HCT116 (cell line): ENCODE results near the gene ACTR1B. TPM values are rescaled to one million over a fixed set of nuclear protein-coding genes. Genes with fewer than 3 reads are reported as not detected.
A peak's percentile ranks its signal among the peaks of the same experiment; 100 is the strongest.
"Not testable (repeated sequence)": the region's sequence is repeated elsewhere in the genome, so short reads cannot be mapped to it uniquely, and the experiment has no call there.

Experiments
- ATAC-seq: fragments of 200-7000 bp; cut with Tn5 transposase; 2 replicates; pipeline ENCODE4 v1.9.1; 2020; ENCODE audit warnings: mild to moderate bottlenecking, moderate library complexity
- BruUV-seq: library from RNA; stranded (reverse); fragments of 400-500 nt; replicated peaks from 2 replicates; lab custom pipeline; 2021; lab: Mats Ljungman, UMichigan
- CTCF ChIA-PET: fragments of 300-600 bp; sonication (Branson Sonifier 250); formaldehyde crosslinking; loops from one replicate; lab custom pipeline; 2021; ENCODE audit warnings: antibody characterized with exemption; lab: Charles Lee
- POLR2A ChIA-PET: fragments of 300-600, 350-600 bp; sonication (Branson Sonifier 250); formaldehyde crosslinking; loops from one replicate; lab custom pipeline; 2021; ENCODE audit warnings: antibody characterized with exemption; lab: Charles Lee
- RAD21 ChIA-PET, 2 experiments: fragments of 300-600 bp; sonication (Branson Sonifier 250); formaldehyde crosslinking; loops; one replicate each; lab custom pipeline; 2023; ENCODE audit warnings: low total read pairs in 2 of 2; ENCODE audit not compliant: uncharacterized antibody in 2 of 2, unreplicated experiment in 2 of 2, low non-redundant PET in 1 of 2; lab: Charles Lee
- DNase-seq: peaks from one replicate; pipeline ENCODE4 v3.0.0-alpha.2; 2010; ENCODE audit warnings: low read depth, low spot score
- H2AFZ ChIP-seq: fragments of 200-600 bp; shearing (Covaris generic), sonication (generic); 2 replicates; pipeline ENCODE4 v1.6.1; 2017; ENCODE audit warnings: low read depth, mixed run types, mixed read lengths, antibody characterized with exemption, low read length; ENCODE audit not compliant: poor library complexity, severe bottlenecking
- H3K27ac ChIP-seq: 2 replicates; pipeline ENCODE4 v1.5.1; 2012; ENCODE audit warnings: low read depth, low read length
- H3K27me3 ChIP-seq: fragments of 200-600 bp; sonication (generic); 2 replicates; pipeline ENCODE4 v1.6.1; 2016; ENCODE audit warnings: mixed run types, low read length, mixed read lengths; ENCODE audit not compliant: insufficient read depth
- H3K36me3 ChIP-seq, 2 experiments: fragments of 200-500 bp in 1 of 2; fragments of 200-600 bp in 1 of 2; sonication (Bioruptor generic) in 1 of 2; sonication (generic) in 1 of 2; 2 replicates each; pipeline versions ENCODE4 v1.5.1 to v1.6.1; 2014 to 2016; ENCODE audit warnings: low read length in 2 of 2, inconsistent platforms in 1 of 2, mixed read lengths in 1 of 2, mixed run types in 1 of 2; ENCODE audit not compliant: insufficient read depth in 2 of 2, control insufficient read depth in 1 of 2
- H3K4me1 ChIP-seq, 2 experiments: fragments of 200-600 bp in 1 of 2; sonication (generic) in 1 of 2; 2 replicates each; pipeline versions ENCODE4 v1.5.1 to v1.6.1; 2012 to 2017; ENCODE audit warnings: low read length in 2 of 2, inconsistent platforms in 1 of 2, mild to moderate bottlenecking in 1 of 2, mixed read lengths in 1 of 2, mixed run types in 1 of 2, moderate library complexity in 1 of 2; ENCODE audit not compliant: insufficient read depth in 2 of 2, control insufficient read depth in 1 of 2
- H3K4me2 ChIP-seq: fragments of 200-600 bp; sonication (generic); 2 replicates; pipeline ENCODE4 v1.6.1; 2017; ENCODE audit warnings: mixed run types, low read length, mixed read lengths
- H3K4me3 ChIP-seq, 2 experiments: fragments of 200-600 bp in 1 of 2; sonication (generic) in 1 of 2; replicated peaks in 1 of 2; 2 replicates each; pipeline ENCODE4 v1.5.1; 2011 to 2016; ENCODE audit warnings: low read length in 2 of 2, control low read depth in 1 of 2, low read depth in 1 of 2, mild to moderate bottlenecking in 1 of 2, mixed read lengths in 1 of 2, mixed run types in 1 of 2
- H3K79me2 ChIP-seq: fragments of 200-600 bp; sonication (generic); 2 replicates; pipeline ENCODE4 v1.6.1; 2017; ENCODE audit warnings: mild to moderate bottlenecking, mixed run types, low read length, moderate library complexity, mixed read lengths; ENCODE audit not compliant: insufficient read depth
- H3K9ac ChIP-seq: fragments of 200-600 bp; sonication (generic); 2 replicates; pipeline ENCODE4 v1.6.1; 2016; ENCODE audit warnings: low read length, mixed read lengths
- H3K9me2 ChIP-seq: fragments of 200-600 bp; sonication (generic), shearing (Covaris generic); 2 replicates; pipeline ENCODE4 v1.6.1; 2017; ENCODE audit warnings: mixed run types, mild to moderate bottlenecking, moderate library complexity; ENCODE audit not compliant: insufficient read depth
- H3K9me3 ChIP-seq, 2 experiments: fragments of 200-500 bp in 1 of 2; fragments of 200-600 bp in 1 of 2; sonication (Bioruptor generic) in 1 of 2; sonication (generic) in 1 of 2; 2 replicates each; pipeline ENCODE4 v1.6.1; 2014 to 2017; ENCODE audit warnings: low read length in 2 of 2, mixed read lengths in 2 of 2, inconsistent platforms in 1 of 2, low read depth in 1 of 2, mild to moderate bottlenecking in 1 of 2, mixed run types in 1 of 2, moderate library complexity in 1 of 2; ENCODE audit not compliant: control insufficient read depth in 1 of 2, insufficient read depth in 1 of 2
- H4K20me1 ChIP-seq: fragments of 200-600 bp; sonication (generic), shearing (Covaris generic); 2 replicates; pipeline ENCODE4 v1.6.1; 2017; ENCODE audit warnings: mixed run types, mild to moderate bottlenecking, moderate library complexity; ENCODE audit not compliant: insufficient read depth
- intact Hi-C: fragments of 100-400 bp; cut with micrococcal nuclease; formaldehyde crosslinking; loops from 2 replicates; pipeline ENCODE4 v1.10.0; 2022
- total RNA-seq: library from RNA; stranded (reverse); gene quantifications from one replicate; pipeline ENCODE4 v1.2.1, GENCODE V29; 2021; ENCODE audit not compliant: unreplicated experiment

Gene ACTR1B
- total RNA-seq, 1 experiment from 2014 or later, result 42.8 TPM

GRCh38 chr2:97615746-97616145 lies 48.1 kb downstream of the ACTR1B start:
- DNase-seq, H3K4me3 ChIP-seq, H4K20me1 ChIP-seq, H3K27me3 ChIP-seq, H3K79me2 ChIP-seq, intact Hi-C loops, H3K9ac ChIP-seq, H3K4me1 ChIP-seq, CTCF ChIA-PET, H3K36me3 ChIP-seq, BruUV-seq, POLR2A ChIA-PET, H3K27ac ChIP-seq, H3K4me2 ChIP-seq, RAD21 ChIA-PET, H3K9me3 ChIP-seq, H3K9me2 ChIP-seq, H2AFZ ChIP-seq: not testable (repeated sequence)
- ATAC-seq, result 0 out of 2 replicates have a peak, but pooled peaks have one; percentile 29

GRCh38 chr2:97611895-97612294 lies 51.9 kb downstream of the ACTR1B start:
- H3K27me3 ChIP-seq, H3K36me3 ChIP-seq, H3K27ac ChIP-seq, intact Hi-C loops, H2AFZ ChIP-seq, ATAC-seq, H3K9ac ChIP-seq, CTCF ChIA-PET, DNase-seq, POLR2A ChIA-PET, H3K4me3 ChIP-seq, H3K4me2 ChIP-seq, H4K20me1 ChIP-seq, H3K4me1 ChIP-seq, RAD21 ChIA-PET, BruUV-seq, H3K9me3 ChIP-seq, H3K79me2 ChIP-seq, H3K9me2 ChIP-seq: not testable (repeated sequence)

- H3K9ac ChIP-seq, ATAC-seq, BruUV-seq, H3K27me3 ChIP-seq, H3K9me2 ChIP-seq, H3K4me1 ChIP-seq, H2AFZ ChIP-seq, H3K27ac ChIP-seq, intact Hi-C loops, DNase-seq, H4K20me1 ChIP-seq, RAD21 ChIA-PET, H3K79me2 ChIP-seq, H3K9me3 ChIP-seq, H3K4me2 ChIP-seq, POLR2A ChIA-PET, H3K36me3 ChIP-seq, H3K4me3 ChIP-seq, CTCF ChIA-PET: not testable (repeated sequence)
These were observed 55.1 kb downstream of the ACTR1B start for GRCh38 chr2:97608745-97609144.

Other genes starting within 250 kb of the ACTR1B start
- gene ANKRD36B, start 74.2 kb downstream of the ACTR1B start, total RNA-seq, result 16.5 TPM
- 283 TPM for gene COX5B, start 18.0 kb downstream of the ACTR1B start, total RNA-seq
- 3.0 TPM for gene C2orf92, start 5.7 kb upstream of the ACTR1B start, total RNA-seq
- 0.91 TPM for gene ZAP70, start 49.5 kb upstream of the ACTR1B start, total RNA-seq